GM12878 (cell line): ENCODE measurements around the gene AIRE. TPM values are rescaled to one million over a fixed set of nuclear protein-coding genes. Genes with fewer than 3 reads are reported as not detected.
A peak's percentile ranks its signal among the peaks of the same experiment; 100 is the strongest.

ENCODE experiments used
- BACH1 ChIP-seq: fragments of 450-650 bp; IDR thresholded peaks from 2 replicates; pipeline ENCODE4 v1.6.1; 2017; ENCODE audit warnings: mild to moderate bottlenecking, borderline replicate concordance
- EED ChIP-seq: sonication (generic); IDR thresholded peaks from 2 replicates; pipeline ENCODE4 v1.6.1; 2016; ENCODE audit warnings: antibody characterized with exemption, low read depth
- ETV6 ChIP-seq, 2 experiments: fragments of 450-650 bp in 1 of 2; IDR thresholded peaks in 1 of 2; conservative IDR thresholded peaks in 1 of 2; 2 replicates each; pipeline ENCODE4 v1.6.1; 2014; ENCODE audit warnings: antibody characterized with exemption in 1 of 2, borderline replicate concordance in 1 of 2, low read depth in 1 of 2, mild to moderate bottlenecking in 1 of 2, moderate library complexity in 1 of 2
- JUND ChIP-seq: IDR thresholded peaks from 2 replicates; pipeline ENCODE4 v1.6.1; 2012; ENCODE audit warnings: low read depth, mild to moderate bottlenecking, low read length, improper control_type of control experiment, moderate library complexity
- MEF2B ChIP-seq: fragments of 450-650 bp; IDR thresholded peaks from 2 replicates; pipeline ENCODE4 v1.6.1; 2018; ENCODE audit warnings: mild to moderate bottlenecking, moderate library complexity; ENCODE audit not compliant: partially characterized antibody, poor library complexity, severe bottlenecking
- MTA3 ChIP-seq: IDR thresholded peaks from 2 replicates; pipeline ENCODE4 v1.6.1; 2012; ENCODE audit warnings: low read length, inconsistent platforms, borderline replicate concordance
- RAD51 ChIP-seq: fragments of 450-650 bp; IDR thresholded peaks from 2 replicates; pipeline ENCODE4 v1.6.1; 2016; ENCODE audit warnings: moderate library complexity, mild to moderate bottlenecking, inconsistent platforms
- STAT3 ChIP-seq: IDR thresholded peaks from 2 replicates; pipeline ENCODE4 v1.6.1; 2011; ENCODE audit warnings: low read depth, low read length, improper control_type of control experiment
- SUPT20H ChIP-seq: IDR thresholded peaks from 2 replicates; pipeline ENCODE4 v1.6.1; 2011; ENCODE audit warnings: low read depth, mild to moderate bottlenecking, low read length, moderate library complexity, borderline replicate concordance; ENCODE audit not compliant: control insufficient read depth
- YBX1 ChIP-seq: fragments of 450-650 bp; IDR thresholded peaks from 2 replicates; pipeline ENCODE4 v1.6.1; 2016; ENCODE audit warnings: antibody characterized with exemption
- polyA plus RNA-seq, 11 experiments: library from polyadenylated mRNA; depleted of rRNA in 4 of 11; unstranded in 6 of 11; stranded (reverse) in 5 of 11; fragments of >200 nt; fragmentation: Nextera tagmentation in 4 of 11; fragmentation: Illumina TruSeq in 1 of 11; extraction: Ambion mirVana in 4 of 11; extraction: Trizol in 1 of 11; gene quantifications; 1 replicate in 1 of 11; 2 replicates in 10 of 11; pipeline versions ENCODE4 v1.2.1 to v1.2.3, GENCODE V29; 2011 to 2016; ENCODE audit warnings: inconsistent platforms in 2 of 11, missing spikeins in 2 of 11, low read depth in 1 of 11
- total RNA-seq, 4 experiments: library from RNA; depleted of rRNA in 3 of 4; stranded (reverse); fragments of >200 nt in 3 of 4; fragmentation: Illumina TruSeq in 1 of 4; extraction: Trizol in 1 of 4; gene quantifications; 2 replicates each; pipeline versions ENCODE4 v1.2.1 to v1.2.3, GENCODE V29; 2013 to 2021
- TF ChIP-seq, protein P1 (sequence below): IDR thresholded peaks from 2 replicates; pipeline ENCODE4 v1.6.1; 2011; ENCODE audit warnings: low read depth, mild to moderate bottlenecking, low read length, moderate library complexity, borderline replicate concordance; ENCODE audit errors: extremely low read depth
- TF ChIP-seq, protein P2 (sequence below): fragments of 450-650 bp; conservative IDR thresholded peaks from 2 replicates; pipeline ENCODE4 v1.6.1; 2017; ENCODE audit warnings: mild to moderate bottlenecking, moderate library complexity
- TF ChIP-seq, protein P3 (sequence below): fragments of 450-650 bp; IDR thresholded peaks from 2 replicates; pipeline ENCODE4 v1.6.1; 2017; ENCODE audit warnings: mild to moderate bottlenecking
- TF ChIP-seq, protein P4 (sequence below): fragments of 450-650 bp; IDR thresholded peaks from 2 replicates; pipeline ENCODE4 v1.6.1; 2017; ENCODE audit warnings: mild to moderate bottlenecking, low read depth, inconsistent platforms; ENCODE audit not compliant: poor library complexity, severe bottlenecking
- TF ChIP-seq, protein P5 (sequence below): fragments of 450-650 bp; IDR thresholded peaks from 2 replicates; pipeline ENCODE4 v1.6.1; 2016; ENCODE audit warnings: mild to moderate bottlenecking
- TF ChIP-seq, protein P6 (sequence below): IDR thresholded peaks from 2 replicates; pipeline ENCODE4 v1.6.1; 2012; ENCODE audit warnings: low read depth, low read length, improper control_type of control experiment

The AIRE gene
- total and polyA plus RNA-seq, 10 of the 15 experiments (the other 5 are each of a cell fraction or from before 2014, with no cell fraction given) = 0.05 to 0.10 TPM; not detected in 8

DNA sequence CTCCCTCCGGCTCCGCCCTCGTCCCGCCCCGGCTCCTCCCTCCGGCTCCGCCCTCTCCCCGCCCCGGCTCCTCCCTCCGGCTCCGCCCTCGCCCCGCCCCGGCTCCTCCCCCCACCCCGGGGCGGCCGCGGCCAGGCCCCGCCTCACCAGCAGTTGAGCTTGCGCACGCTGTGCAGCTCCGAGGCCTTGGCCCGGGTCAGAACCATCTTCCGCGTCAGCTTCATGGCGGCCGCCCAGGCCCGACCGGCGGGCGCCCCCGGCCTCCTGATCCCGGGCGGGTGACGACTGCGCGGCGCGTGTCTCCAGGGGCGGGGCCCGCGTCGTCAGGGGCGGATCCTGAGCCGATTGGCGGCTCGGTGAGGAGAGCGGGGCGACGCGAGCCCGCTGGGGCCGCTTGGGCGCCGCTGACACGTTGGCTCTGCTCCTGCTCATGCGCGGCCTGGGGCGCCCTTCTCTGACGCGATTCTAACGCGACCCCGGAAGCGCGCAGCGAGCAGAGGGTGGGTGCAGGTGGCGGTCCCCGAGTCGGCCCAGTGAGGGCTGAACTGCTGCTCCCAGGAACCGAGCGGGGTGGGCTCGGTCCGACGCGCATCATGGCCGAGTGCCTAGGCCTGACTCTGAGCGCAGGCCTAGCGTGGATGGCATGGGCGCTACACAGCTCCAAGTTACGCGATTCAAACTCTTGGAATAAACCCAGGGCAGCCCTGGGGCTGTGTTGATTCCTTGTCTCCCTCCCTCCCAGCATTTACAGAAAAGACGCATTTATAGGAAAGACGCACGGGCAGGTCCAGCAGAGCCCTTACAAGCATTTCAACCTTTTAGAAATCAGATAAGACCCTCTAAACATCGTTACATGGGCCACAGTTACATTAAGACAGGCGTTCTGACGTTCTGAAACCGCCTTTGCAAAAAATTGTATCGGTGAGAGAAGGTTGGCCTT is 53.6 kb downstream of the AIRE start, which contains the start of gene CFAP410 (continued):
- TF ChIP-seq ETV6 (conservative IDR thresholded peaks at IDR 0.05 in 1 of 2, IDR thresholded peaks at IDR 0.05 in 1 of 2; ENCODE audit: borderline replicate concordance in 1 of 2, low read depth in 1 of 2) = no peak
- TF ChIP-seq MEF2B = no peak
- no peak for TF ChIP-seq JUND
- no peak for TF ChIP-seq STAT3
- TF ChIP-seq, protein P1, sequence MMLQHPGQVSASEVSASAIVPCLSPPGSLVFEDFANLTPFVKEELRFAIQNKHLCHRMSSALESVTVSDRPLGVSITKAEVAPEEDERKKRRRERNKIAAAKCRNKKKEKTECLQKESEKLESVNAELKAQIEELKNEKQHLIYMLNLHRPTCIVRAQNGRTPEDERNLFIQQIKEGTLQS = peak; percentile 95
- no peak for TF ChIP-seq YBX1
- TF ChIP-seq RAD51 = no peak
- TF ChIP-seq SUPT20H = no peak
- TF ChIP-seq, protein P2, sequence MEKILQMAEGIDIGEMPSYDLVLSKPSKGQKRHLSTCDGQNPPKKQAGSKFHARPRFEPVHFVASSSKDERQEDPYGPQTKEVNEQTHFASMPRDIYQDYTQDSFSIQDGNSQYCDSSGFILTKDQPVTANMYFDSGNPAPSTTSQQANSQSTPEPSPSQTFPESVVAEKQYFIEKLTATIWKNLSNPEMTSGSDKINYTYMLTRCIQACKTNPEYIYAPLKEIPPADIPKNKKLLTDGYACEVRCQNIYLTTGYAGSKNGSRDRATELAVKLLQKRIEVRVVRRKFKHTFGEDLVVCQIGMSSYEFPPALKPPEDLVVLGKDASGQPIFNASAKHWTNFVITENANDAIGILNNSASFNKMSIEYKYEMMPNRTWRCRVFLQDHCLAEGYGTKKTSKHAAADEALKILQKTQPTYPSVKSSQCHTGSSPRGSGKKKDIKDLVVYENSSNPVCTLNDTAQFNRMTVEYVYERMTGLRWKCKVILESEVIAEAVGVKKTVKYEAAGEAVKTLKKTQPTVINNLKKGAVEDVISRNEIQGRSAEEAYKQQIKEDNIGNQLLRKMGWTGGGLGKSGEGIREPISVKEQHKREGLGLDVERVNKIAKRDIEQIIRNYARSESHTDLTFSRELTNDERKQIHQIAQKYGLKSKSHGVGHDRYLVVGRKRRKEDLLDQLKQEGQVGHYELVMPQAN = peak; percentile 97
- TF ChIP-seq BACH1 = peak; percentile 79; the same call in 1 of the 2 replicates
- TF ChIP-seq, protein P3, sequence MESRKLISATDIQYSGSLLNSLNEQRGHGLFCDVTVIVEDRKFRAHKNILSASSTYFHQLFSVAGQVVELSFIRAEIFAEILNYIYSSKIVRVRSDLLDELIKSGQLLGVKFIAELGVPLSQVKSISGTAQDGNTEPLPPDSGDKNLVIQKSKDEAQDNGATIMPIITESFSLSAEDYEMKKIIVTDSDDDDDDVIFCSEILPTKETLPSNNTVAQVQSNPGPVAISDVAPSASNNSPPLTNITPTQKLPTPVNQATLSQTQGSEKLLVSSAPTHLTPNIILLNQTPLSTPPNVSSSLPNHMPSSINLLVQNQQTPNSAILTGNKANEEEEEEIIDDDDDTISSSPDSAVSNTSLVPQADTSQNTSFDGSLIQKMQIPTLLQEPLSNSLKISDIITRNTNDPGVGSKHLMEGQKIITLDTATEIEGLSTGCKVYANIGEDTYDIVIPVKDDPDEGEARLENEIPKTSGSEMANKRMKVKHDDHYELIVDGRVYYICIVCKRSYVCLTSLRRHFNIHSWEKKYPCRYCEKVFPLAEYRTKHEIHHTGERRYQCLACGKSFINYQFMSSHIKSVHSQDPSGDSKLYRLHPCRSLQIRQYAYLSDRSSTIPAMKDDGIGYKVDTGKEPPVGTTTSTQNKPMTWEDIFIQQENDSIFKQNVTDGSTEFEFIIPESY = no peak
- TF ChIP-seq, protein P4, sequence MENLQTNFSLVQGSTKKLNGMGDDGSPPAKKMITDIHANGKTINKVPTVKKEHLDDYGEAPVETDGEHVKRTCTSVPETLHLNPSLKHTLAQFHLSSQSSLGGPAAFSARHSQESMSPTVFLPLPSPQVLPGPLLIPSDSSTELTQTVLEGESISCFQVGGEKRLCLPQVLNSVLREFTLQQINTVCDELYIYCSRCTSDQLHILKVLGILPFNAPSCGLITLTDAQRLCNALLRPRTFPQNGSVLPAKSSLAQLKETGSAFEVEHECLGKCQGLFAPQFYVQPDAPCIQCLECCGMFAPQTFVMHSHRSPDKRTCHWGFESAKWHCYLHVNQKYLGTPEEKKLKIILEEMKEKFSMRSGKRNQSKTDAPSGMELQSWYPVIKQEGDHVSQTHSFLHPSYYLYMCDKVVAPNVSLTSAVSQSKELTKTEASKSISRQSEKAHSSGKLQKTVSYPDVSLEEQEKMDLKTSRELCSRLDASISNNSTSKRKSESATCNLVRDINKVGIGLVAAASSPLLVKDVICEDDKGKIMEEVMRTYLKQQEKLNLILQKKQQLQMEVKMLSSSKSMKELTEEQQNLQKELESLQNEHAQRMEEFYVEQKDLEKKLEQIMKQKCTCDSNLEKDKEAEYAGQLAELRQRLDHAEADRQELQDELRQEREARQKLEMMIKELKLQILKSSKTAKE = no peak
- TF ChIP-seq, protein P5, sequence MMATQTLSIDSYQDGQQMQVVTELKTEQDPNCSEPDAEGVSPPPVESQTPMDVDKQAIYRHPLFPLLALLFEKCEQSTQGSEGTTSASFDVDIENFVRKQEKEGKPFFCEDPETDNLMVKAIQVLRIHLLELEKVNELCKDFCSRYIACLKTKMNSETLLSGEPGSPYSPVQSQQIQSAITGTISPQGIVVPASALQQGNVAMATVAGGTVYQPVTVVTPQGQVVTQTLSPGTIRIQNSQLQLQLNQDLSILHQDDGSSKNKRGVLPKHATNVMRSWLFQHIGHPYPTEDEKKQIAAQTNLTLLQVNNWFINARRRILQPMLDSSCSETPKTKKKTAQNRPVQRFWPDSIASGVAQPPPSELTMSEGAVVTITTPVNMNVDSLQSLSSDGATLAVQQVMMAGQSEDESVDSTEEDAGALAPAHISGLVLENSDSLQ = peak; percentile 76
- no peak; the same call in 1 of the 2 replicates for TF ChIP-seq MTA3
- TF ChIP-seq, protein P6, sequence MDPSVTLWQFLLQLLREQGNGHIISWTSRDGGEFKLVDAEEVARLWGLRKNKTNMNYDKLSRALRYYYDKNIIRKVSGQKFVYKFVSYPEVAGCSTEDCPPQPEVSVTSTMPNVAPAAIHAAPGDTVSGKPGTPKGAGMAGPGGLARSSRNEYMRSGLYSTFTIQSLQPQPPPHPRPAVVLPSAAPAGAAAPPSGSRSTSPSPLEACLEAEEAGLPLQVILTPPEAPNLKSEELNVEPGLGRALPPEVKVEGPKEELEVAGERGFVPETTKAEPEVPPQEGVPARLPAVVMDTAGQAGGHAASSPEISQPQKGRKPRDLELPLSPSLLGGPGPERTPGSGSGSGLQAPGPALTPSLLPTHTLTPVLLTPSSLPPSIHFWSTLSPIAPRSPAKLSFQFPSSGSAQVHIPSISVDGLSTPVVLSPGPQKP = peak; percentile 62; the same call in 1 of the 2 replicates
- no peak for TF ChIP-seq EED
